ENCODE measurements around the gene OR8H3.
"Not testable (repeated sequence)": the region's sequence is repeated elsewhere in the genome, so short reads cannot be mapped to it uniquely, and the experiment has no call there.

OR8H3 gene, protein sequence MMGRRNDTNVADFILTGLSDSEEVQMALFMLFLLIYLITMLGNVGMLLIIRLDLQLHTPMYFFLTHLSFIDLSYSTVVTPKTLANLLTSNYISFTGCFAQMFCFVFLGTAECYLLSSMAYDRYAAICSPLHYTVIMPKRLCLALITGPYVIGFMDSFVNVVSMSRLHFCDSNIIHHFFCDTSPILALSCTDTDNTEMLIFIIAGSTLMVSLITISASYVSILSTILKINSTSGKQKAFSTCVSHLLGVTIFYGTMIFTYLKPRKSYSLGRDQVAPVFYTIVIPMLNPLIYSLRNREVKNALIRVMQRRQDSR

DNA sequence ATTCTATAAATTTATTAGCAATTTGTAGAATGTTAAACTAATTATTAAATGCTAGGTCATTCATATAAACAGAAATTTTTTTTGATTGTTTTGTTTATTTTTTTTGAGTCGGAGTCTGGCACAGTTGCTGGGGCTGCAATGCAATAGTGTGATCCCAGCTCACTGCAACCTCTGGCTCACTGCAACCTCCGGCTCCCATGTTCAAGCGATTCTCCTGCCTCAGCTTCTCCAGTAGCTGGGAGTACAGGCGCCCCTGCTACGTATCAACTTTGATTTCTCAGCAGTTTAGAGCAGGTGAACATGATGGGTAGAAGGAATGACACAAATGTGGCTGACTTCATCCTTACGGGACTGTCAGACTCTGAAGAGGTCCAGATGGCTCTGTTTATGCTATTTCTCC lies at the start of gene OR8H3:
Gene OR8H3, plus strand, starts transcription at position 301 of the 400 bp plus-strand sequence. Its CDS starts 0 bp downstream, at position 301.
- DNase-seq (ENCODE audit: low spot score), result no peak

DNA sequence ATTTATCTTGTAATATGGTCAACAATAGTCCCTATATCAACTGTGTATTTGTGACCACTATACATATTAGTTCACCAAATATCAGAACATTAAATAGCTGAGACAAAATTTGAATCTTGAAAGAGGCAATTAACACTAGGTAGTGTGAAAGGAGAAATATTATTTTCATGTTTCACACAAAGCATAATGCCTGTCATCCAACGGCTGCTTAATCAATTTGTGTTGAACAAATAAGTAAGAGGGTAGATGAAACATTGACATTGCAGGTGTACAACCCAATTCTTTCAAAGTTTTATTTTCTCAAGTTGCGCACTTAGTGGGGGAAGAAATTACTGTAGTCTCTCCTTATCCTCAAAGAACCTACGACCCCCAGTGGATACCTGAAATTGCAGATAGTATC lies 32.5 kb upstream of the OR8H3 start:
- DNase-seq (ENCODE audit: low spot score), result no peak

DNA sequence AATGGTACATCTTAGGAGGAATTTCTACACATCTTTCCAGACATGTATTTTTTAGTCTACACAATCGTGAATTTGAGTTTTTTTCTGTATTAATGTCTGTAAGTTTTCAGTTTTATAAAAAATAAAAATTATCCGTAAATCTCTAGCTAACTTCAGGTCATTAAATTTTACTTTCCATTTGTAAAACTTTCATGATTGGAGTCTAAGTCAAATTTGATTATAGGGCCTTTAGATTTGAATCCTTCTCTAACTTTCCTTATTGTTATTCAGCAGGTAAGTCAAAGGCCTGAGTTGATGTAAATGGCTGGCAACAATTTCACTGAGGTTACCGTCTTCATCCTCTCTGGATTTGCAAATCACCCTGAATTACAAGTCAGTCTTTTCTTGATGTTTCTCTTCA lies 29.2 kb upstream of the OR8H3 start, which contains the start of gene OR8I2:
Gene OR8I2, plus strand, starts transcription at position 301 of the 400 bp plus-strand sequence. Its CDS starts 0 bp downstream, at position 301.
- no peak for DNase-seq (ENCODE audit: low spot score)

DNA sequence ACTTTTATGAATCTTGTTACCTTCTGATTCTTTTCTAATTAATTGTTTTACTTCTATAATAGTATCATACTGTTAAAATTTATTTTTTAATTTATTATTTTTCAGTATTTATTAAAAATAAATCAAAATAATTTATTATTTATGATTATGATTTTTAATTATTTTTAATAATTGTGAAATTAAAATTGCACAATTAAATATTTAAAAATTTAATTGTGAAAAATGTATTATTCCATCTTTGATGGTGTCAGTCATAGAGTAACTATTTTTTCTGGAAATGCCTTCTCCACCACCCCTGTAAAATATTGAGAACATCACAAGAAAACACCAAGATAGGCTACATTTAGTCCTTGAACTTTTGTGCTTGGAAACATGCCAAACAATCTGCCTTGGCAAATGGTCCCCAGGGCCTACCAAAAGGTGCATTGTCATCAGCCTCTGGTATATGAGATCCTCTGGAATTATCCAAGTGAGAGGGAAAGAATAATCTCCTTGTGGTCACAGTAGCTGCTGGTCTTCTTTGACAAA lies 18.9 kb upstream of the OR8H3 start, which contains the start of gene OR8H2:
Gene OR8H2, plus strand, starts transcription at position 478 of the 528 bp plus-strand sequence. CDS start 1,356 bp downstream, outside the sequence.
- no peak for DNase-seq (ENCODE audit: low spot score)

GRCh38 chr11:56140151-56140661 lies 18.0 kb downstream of the OR8H3 start, which contains the start of gene OR8J3:
Gene OR8J3 (minus strand): TSS chr11:56140201. CDS start chr11:56137718, 2,483 bp downstream.
- no peak for DNase-seq (ENCODE audit: low spot score)

- not testable (repeated sequence) for DNase-seq (ENCODE audit: low spot score)
These were observed 21.5 kb downstream of the OR8H3 start for GRCh38 chr11:56143681-56144080.

DNA sequence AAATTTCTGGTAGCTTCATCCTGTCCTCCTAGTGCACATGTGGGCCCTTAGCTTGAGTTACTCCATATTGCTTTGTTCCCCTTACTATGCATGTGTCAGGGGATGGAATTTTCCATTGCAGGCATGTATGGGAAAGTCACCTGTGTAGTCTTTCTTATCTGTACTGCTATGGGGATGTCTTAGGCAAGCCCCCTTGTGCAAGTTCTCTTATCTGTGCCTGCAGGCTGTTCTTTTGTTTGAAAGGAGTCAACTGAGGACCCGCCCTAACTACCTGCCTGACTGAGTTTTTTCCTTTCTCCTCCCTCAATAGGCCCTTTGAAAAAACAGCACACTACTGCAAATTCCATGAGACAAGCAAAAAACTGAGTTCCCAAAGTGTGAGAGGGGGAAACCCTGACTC lies 29.2 kb downstream of the OR8H3 start:
- DNase-seq (ENCODE audit: low spot score), result no peak

DNA sequence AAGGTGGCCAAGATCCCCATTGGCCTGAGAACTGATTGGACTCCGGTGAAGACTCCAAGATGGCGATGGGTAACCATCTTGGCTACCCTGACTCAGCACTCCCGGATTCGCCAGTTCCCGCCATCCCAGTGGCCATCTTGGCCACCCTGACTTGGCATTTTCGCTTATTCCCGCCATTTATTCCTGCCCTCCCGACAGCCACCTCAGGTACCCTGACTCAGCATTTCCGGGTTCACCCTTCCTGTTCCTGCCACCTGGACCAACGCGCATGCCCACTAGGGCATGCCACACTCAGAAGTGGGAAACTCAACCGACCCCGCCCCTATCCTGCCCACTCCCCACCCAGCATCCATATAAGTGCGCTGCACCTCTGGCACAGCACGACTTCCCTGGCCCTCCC lies 30.2 kb downstream of the OR8H3 start:
- DNase-seq (ENCODE audit: low spot score), result no peak

- DNase-seq (ENCODE audit: low spot score), result no peak
These were observed 38.0 kb downstream of the OR8H3 start, which contains the start of gene OR8K5 for GRCh38 chr11:56160217-56160616. Gene OR8K5 (minus strand): TSS chr11:56160317. CDS start chr11:56160317, 0 bp downstream.

GRCh38 chr11:56163804-56164203 lies 41.6 kb downstream of the OR8H3 start:
- DNase-seq (ENCODE audit: low spot score), result no peak

DNA sequence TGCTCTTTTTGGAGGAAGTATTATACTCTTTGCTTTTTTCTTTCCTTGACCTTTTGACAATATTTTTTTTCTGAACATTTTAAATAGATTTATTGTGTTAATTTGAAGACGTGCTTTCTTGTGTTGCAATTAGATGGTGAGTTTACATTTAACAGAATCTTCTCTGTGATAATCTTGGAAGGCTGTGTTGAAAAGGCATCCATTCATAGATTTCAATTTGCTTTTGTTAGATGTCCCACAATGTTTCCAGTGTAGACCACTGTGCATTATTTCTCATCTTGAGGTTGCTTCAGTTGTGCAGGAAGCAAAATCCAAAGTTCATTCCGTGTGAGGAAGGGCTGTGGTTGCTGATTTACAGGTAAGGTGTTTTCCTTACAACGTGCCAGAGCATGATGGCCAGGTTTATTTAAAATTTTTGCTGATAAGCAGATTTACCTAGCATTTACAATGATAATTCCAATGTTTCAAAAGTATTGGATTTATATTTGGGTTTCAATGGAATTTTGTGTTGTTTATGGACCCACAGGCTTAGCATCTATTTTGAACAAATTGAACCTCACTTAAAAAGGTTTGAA lies 50.2 kb downstream of the OR8H3 start:
- DNase-seq (ENCODE audit: low spot score), result no peak
